HepG2 (cell line): ENCODE results near the gene HOXB5.

Source experiments
- CTCF ChIP-seq: sonication (generic); formaldehyde crosslinking; IDR thresholded peaks from 2 replicates; pipeline ENCODE4 v1.5.0; 2020; ENCODE audit warnings: mild to moderate bottlenecking, missing genetic modification reagents, moderate library complexity
- HOMEZ ChIP-seq: IDR thresholded peaks from 2 replicates; pipeline ENCODE4 v1.6.1; 2016; ENCODE audit warnings: low read depth
- KAT2B ChIP-seq: fragments of 150-350 bp; IDR thresholded peaks from 2 replicates; pipeline ENCODE4 v1.6.1; 2014; ENCODE audit warnings: low read depth, low read length, borderline replicate concordance
- RFX5 ChIP-seq: IDR thresholded peaks from 2 replicates; pipeline ENCODE4 v1.6.1; 2011; ENCODE audit warnings: low read depth, low read length, improper control_type of control experiment

- TF ChIP-seq HOMEZ, result no peak
- TF ChIP-seq CTCF (CRISPR knock-in tag), result no peak
- TF ChIP-seq KAT2B, result no peak
- TF ChIP-seq RFX5, result no peak
Observed at GRCh38 chr17:48550502-48551213, 42.9 kb downstream of the HOXB5 start.
